RWPE1 (cell line): ENCODE measurements around the gene IST1.
"Not testable (repeated sequence)": the region's sequence is repeated elsewhere in the genome, so short reads cannot be mapped to it uniquely, and the experiment has no call there.

ENCODE experiments used
- CTCF ChIA-PET: fragments of 350-600 bp; sonication (Branson Sonifier 250); formaldehyde crosslinking; extraction: SDS; loops from one replicate; lab custom pipeline; 2021; lab: Yijun Ruan, JAX
- POLR2A ChIA-PET: fragments of 400-600 bp; formaldehyde crosslinking; extraction: SDS; loops from one replicate; lab custom pipeline; 2020; ENCODE audit warnings: antibody characterized with exemption; ENCODE audit not compliant: low non-redundant PET; lab: Yijun Ruan, JAX
- DNase-seq: peaks from one replicate; pipeline ENCODE4 v3.0.0; 2012; ENCODE audit warnings: low spot score
- H3K27ac ChIP-seq: fragments of 450-650 bp; 2 replicates; pipeline ENCODE4 v1.5.1; 2017
- CTCF ChIP-seq: fragments of 450-650 bp; conservative IDR thresholded peaks from 2 replicates; pipeline ENCODE4 v1.5.1; 2017; ENCODE audit warnings: low read depth, mild to moderate bottlenecking

The IST1 gene

GRCh38 chr16:71863995-71864394, 31.3 kb upstream of the IST1 start:
- ChIA-PET POLR2A (no interaction called here), CTCF (interaction anchor here (0.6 to 1.6 kb wide), 2 partner anchors 19 to 336 kb away, joined by 3 read pairs; no protein-coding TSS in a partner anchor)
- H3K27ac ChIP-seq, result no peak overlapping the region
- DNase-seq, result no peak
- TF ChIP-seq CTCF, result no peak

- POLR2A ChIA-PET, result no interaction called here
- CTCF ChIA-PET, result no interaction called here
- no peak for TF ChIP-seq CTCF
- H3K27ac ChIP-seq, result no peak overlapping the region
- DNase-seq, result no peak
Measured at GRCh38 chr16:71865173-71865863, 30.0 kb upstream of the IST1 start.

GRCh38 chr16:71867175-71867574, 28.2 kb upstream of the IST1 start:
- POLR2A ChIA-PET, CTCF ChIA-PET: not testable (repeated sequence)

GRCh38 chr16:71867939-71868338, 27.4 kb upstream of the IST1 start:
- no peak for TF ChIP-seq CTCF
- no peak for DNase-seq
- POLR2A ChIA-PET, result no interaction called here
- no peak overlapping the region for H3K27ac ChIP-seq
- CTCF ChIA-PET, result interaction anchor here (0.6 kb wide), 1 partner anchor 213 kb away, joined by 4 read pairs; no protein-coding TSS in a partner anchor

More at GRCh38 chr16:71867175-71867574, 28.2 kb upstream of the IST1 start:
- DNase-seq, H3K27ac ChIP-seq: not testable (repeated sequence)

- ChIA-PET POLR2A (no interaction called here), CTCF (no interaction called here)
- DNase-seq, result no peak
- H3K27ac ChIP-seq, result no peak overlapping the region
- TF ChIP-seq CTCF, result no peak
Measured at GRCh38 chr16:71869089-71869488, 26.2 kb upstream of the IST1 start.

- DNase-seq, result no peak
- CTCF ChIA-PET, result interaction anchor here (1.0 kb wide), 1 partner anchor 12 kb away, joined by 3 read pairs; no protein-coding TSS in a partner anchor
- TF ChIP-seq CTCF, result no peak
- H3K27ac ChIP-seq, result no peak overlapping the region
- POLR2A ChIA-PET, result no interaction called here
Measured at GRCh38 chr16:71870818-71871217, 24.5 kb upstream of the IST1 start.

- no peak for TF ChIP-seq CTCF
- H3K27ac ChIP-seq, result no peak overlapping the region
- ChIA-PET CTCF (interaction anchor here (3.2 kb wide), 1 partner anchor 9 kb away, joined by 13 read pairs; no protein-coding TSS in a partner anchor), POLR2A (no interaction called here)
- DNase-seq, result no peak
Measured at GRCh38 chr16:71873199-71873598, 22.1 kb upstream of the IST1 start.
